Caco-2 (cell line): Measurements from ENCODE around the gene MGAT1. TPM values are rescaled to one million over a fixed set of nuclear protein-coding genes. Genes with fewer than 3 reads are reported as not detected.

ENCODE experiments used
- BruUV-seq: library from RNA; stranded (reverse); fragments of 400-500 nt; replicated peaks from 2 replicates; lab custom pipeline; 2021; lab: Mats Ljungman, UMichigan
- CTCF ChIA-PET: fragments of 300-600 bp; sonication (Branson Sonifier 250); formaldehyde crosslinking; loops from one replicate; lab custom pipeline; 2022; ENCODE audit warnings: antibody characterized with exemption; lab: Charles Lee
- POLR2A ChIA-PET: fragments of 300-600 bp; sonication (Branson Sonifier 250); formaldehyde crosslinking; loops from one replicate; lab custom pipeline; 2022; ENCODE audit warnings: antibody characterized with exemption; lab: Charles Lee
- DNase-seq, 2 experiments: peaks; one replicate each; pipeline versions ENCODE4 v3.0.0 to v3.0.0-alpha.2; 2020 to 2022
- H3K27me3 ChIP-seq: replicated peaks from 2 replicates; pipeline ENCODE4 v1.6.0; 2011; ENCODE audit warnings: low read length; ENCODE audit not compliant: control insufficient read depth, insufficient read depth
- H3K36me3 ChIP-seq: 2 replicates; pipeline ENCODE4 v1.5.1; 2011; ENCODE audit warnings: low read length; ENCODE audit not compliant: control insufficient read depth, insufficient read depth
- H3K4me1 ChIP-seq: fragments of 250-450 bp; sonication (Bioruptor Pico); 2 replicates; pipeline ENCODE4 v1.5.1; 2020; ENCODE audit warnings: mild to moderate bottlenecking
- H3K4me3 ChIP-seq: 2 replicates; pipeline ENCODE4 v1.5.1; 2011; ENCODE audit warnings: low read depth, mild to moderate bottlenecking, control low read depth, low read length
- H3K9me3 ChIP-seq: fragments of 250-450 bp; sonication (Bioruptor Pico); 2 replicates; pipeline ENCODE4 v1.5.1; 2020; ENCODE audit warnings: mild to moderate bottlenecking, moderate library complexity
- H3K27ac Mint-ChIP-seq: one replicate; pipeline ENCODE4 v1.8.0; 2022; ENCODE audit warnings: mixed read lengths; ENCODE audit not compliant: unreplicated experiment
- H3K27me3 Mint-ChIP-seq: one replicate; pipeline ENCODE4 v1.8.0; 2022; ENCODE audit warnings: mixed read lengths; ENCODE audit not compliant: insufficient read depth, unreplicated experiment
- H3K36me3 Mint-ChIP-seq: one replicate; pipeline ENCODE4 v1.8.0; 2022; ENCODE audit warnings: mild to moderate bottlenecking, mixed read lengths; ENCODE audit not compliant: insufficient read depth, unreplicated experiment
- H3K4me1 Mint-ChIP-seq: one replicate; pipeline ENCODE4 v1.8.0; 2022; ENCODE audit warnings: low read depth, mixed read lengths; ENCODE audit not compliant: unreplicated experiment
- H3K4me3 Mint-ChIP-seq: one replicate; pipeline ENCODE4 v1.8.0; 2022; ENCODE audit warnings: mild to moderate bottlenecking, moderate library complexity, mixed read lengths; ENCODE audit not compliant: unreplicated experiment
- H3K9me3 Mint-ChIP-seq: one replicate; pipeline ENCODE4 v1.8.0; 2022; ENCODE audit warnings: mixed read lengths; ENCODE audit not compliant: unreplicated experiment
- CTCF ChIP-seq, 2 experiments: fragments of 200-600 bp in 1 of 2; IDR thresholded peaks; 1 replicate in 1 of 2; 2 replicates in 1 of 2; pipeline versions ENCODE4 v1.5.1 to v1.8.0; 2011 to 2022; ENCODE audit warnings: antibody characterized with exemption in 1 of 2, control low read depth in 1 of 2, inconsistent platforms in 1 of 2, low read depth in 1 of 2, low read length in 1 of 2, mild to moderate bottlenecking in 1 of 2, moderate library complexity in 1 of 2; ENCODE audit not compliant: insufficient read depth in 1 of 2, severe bottlenecking in 1 of 2, unreplicated experiment in 1 of 2
- intact Hi-C: fragments of 100-400 bp; cut with micrococcal nuclease; formaldehyde crosslinking; loops from one replicate; pipeline ENCODE4 v1.10.0; 2022; ENCODE audit not compliant: unreplicated experiment
- total RNA-seq: library from RNA; stranded (reverse); gene quantifications from 2 replicates; pipeline ENCODE4 v1.2.3, GENCODE V29; 2022

MGAT1 gene
- total RNA-seq, 1 experiment from 2014 or later: 80.1 TPM

GRCh38 chr5:180777475-180777874 lies 25.1 kb downstream of the MGAT1 start:
- no peak overlapping the region for H3K27ac Mint-ChIP-seq
- peaks cover 7% of the 10 kb centered on the region for H3K27me3 Mint-ChIP-seq
- Histone ChIP-seq H3K4me3 (no peak overlapping the region), H3K9me3 (no peaks in the 10 kb centered on the region), H3K27me3 (no peaks in the 10 kb centered on the region), H3K4me1 (no peaks in the 10 kb centered on the region), H3K36me3 (no peaks in the 10 kb centered on the region)
- no peaks in the 10 kb centered on the region for H3K36me3 Mint-ChIP-seq
- ChIA-PET CTCF (no interaction called here), POLR2A (no interaction called here)
- peaks cover 6% of the 10 kb centered on the region for H3K9me3 Mint-ChIP-seq
- H3K4me1 Mint-ChIP-seq: no peaks in the 10 kb centered on the region
- DNase-seq: no peak
- TF ChIP-seq CTCF (IDR thresholded peaks at IDR 0.05; ENCODE audit: insufficient read depth in 1 of 2, low read depth in 1 of 2, low read length in 1 of 2, severe bottlenecking in 1 of 2, unreplicated experiment in 1 of 2): no peak
- no peak overlapping the region for H3K4me3 Mint-ChIP-seq
- intact Hi-C loops: no loop called here
- no TSS peak for BruUV-seq

GRCh38 chr5:180776376-180776775 lies 26.2 kb downstream of the MGAT1 start:
- Histone ChIP-seq H3K36me3 (no peaks in the 10 kb centered on the region), H3K9me3 (no peaks in the 10 kb centered on the region), H3K4me1 (no peaks in the 10 kb centered on the region), H3K27me3 (no peaks in the 10 kb centered on the region), H3K4me3 (no peak overlapping the region)
- CTCF ChIA-PET: no interaction called here
- no peaks in the 10 kb centered on the region for H3K36me3 Mint-ChIP-seq
- no peaks in the 10 kb centered on the region for H3K4me1 Mint-ChIP-seq
- peaks cover 9% of the 10 kb centered on the region for H3K9me3 Mint-ChIP-seq
- DNase-seq: no peak
- no peak for TF ChIP-seq CTCF (IDR thresholded peaks at IDR 0.05; ENCODE audit: insufficient read depth in 1 of 2, low read depth in 1 of 2, low read length in 1 of 2, severe bottlenecking in 1 of 2, unreplicated experiment in 1 of 2)
- intact Hi-C loops: no loop called here
- no peak overlapping the region for H3K4me3 Mint-ChIP-seq
- POLR2A ChIA-PET: no interaction called here
- no TSS peak for BruUV-seq
- H3K27me3 Mint-ChIP-seq: peaks cover 7% of the 10 kb centered on the region
- no peak overlapping the region for H3K27ac Mint-ChIP-seq

- no peak for TF ChIP-seq CTCF (IDR thresholded peaks at IDR 0.05; ENCODE audit: insufficient read depth in 1 of 2, low read depth in 1 of 2, low read length in 1 of 2, severe bottlenecking in 1 of 2, unreplicated experiment in 1 of 2)
- no peak overlapping the region for H3K27ac Mint-ChIP-seq
- H3K4me3 Mint-ChIP-seq: no peak overlapping the region
- H3K4me3 ChIP-seq: no peak overlapping the region
- BruUV-seq: no TSS peak
- H3K9me3 ChIP-seq: no peaks in the 10 kb centered on the region
- DNase-seq: no peak
- POLR2A ChIA-PET: no interaction called here
- no peaks in the 10 kb centered on the region for H3K4me1 Mint-ChIP-seq
- CTCF ChIA-PET: no interaction called here
- H3K9me3 Mint-ChIP-seq: peaks cover 9% of the 10 kb centered on the region
- H3K36me3 ChIP-seq: no peaks in the 10 kb centered on the region
- H3K4me1 ChIP-seq: no peaks in the 10 kb centered on the region
- H3K27me3 Mint-ChIP-seq: peaks cover 7% of the 10 kb centered on the region
- no peaks in the 10 kb centered on the region for H3K36me3 Mint-ChIP-seq
- H3K27me3 ChIP-seq: no peaks in the 10 kb centered on the region
- intact Hi-C loops: no loop called here
These were observed 27.0 kb downstream of the MGAT1 start for GRCh38 chr5:180775624-180776023.
